Effector memory CD8-positive, alpha-beta T cell (primary cell): ENCODE results near the gene DYRK2.

Experiments used
- ATAC-seq: fragments of 150-1000 bp; cut with Tn5 transposase; replicated peaks from 2 replicates; pipeline ENCODE4 v1.10.0; 2021; ENCODE audit warnings: mild to moderate bottlenecking, moderate library complexity
- DNase-seq, 3 experiments: peaks; one replicate each; pipeline ENCODE4 v3.0.0; 2021
- H3K27ac Mint-ChIP-seq, 2 donors: one replicate each; pipeline ENCODE4 v1.8.0; 2022; ENCODE audit warnings: mild to moderate bottlenecking in 2 of 2, mixed read lengths in 2 of 2, moderate library complexity in 2 of 2
- H3K27me3 Mint-ChIP-seq, 2 donors: one replicate each; pipeline ENCODE4 v1.8.0; 2022; ENCODE audit warnings: mixed read lengths in 2 of 2
- H3K36me3 Mint-ChIP-seq: one replicate; pipeline ENCODE4 v1.8.0; 2022; ENCODE audit warnings: mild to moderate bottlenecking, moderate library complexity, mixed read lengths; ENCODE audit not compliant: insufficient read depth
- H3K4me1 Mint-ChIP-seq, 2 donors: one replicate each; pipeline ENCODE4 v1.8.0; 2022; ENCODE audit warnings: low read depth in 2 of 2, mixed read lengths in 2 of 2
- H3K4me3 Mint-ChIP-seq, 2 donors: one replicate each; pipeline ENCODE4 v1.8.0; 2022; ENCODE audit warnings: mild to moderate bottlenecking in 2 of 2, mixed read lengths in 2 of 2, moderate library complexity in 2 of 2
- H3K9me3 Mint-ChIP-seq, 2 donors: one replicate each; pipeline ENCODE4 v1.8.0; 2022; ENCODE audit warnings: mixed read lengths in 2 of 2
- total RNA-seq, 9 experiments: gene quantifications; one replicate each; lab custom pipeline; 2026; lab: John Stamatoyannopoulos, UW

Gene DYRK2
- 68.3 to 282 (median 160) reads per million in 9 experiments for total RNA-seq

GRCh38 chr12:67648521-67649260 lies at the start of gene DYRK2:
Gene DYRK2 (plus strand): TSS chr12:67648745. CDS start chr12:67649134, 389 bp downstream.
- Mint-ChIP-seq H3K36me3 (peaks cover 52% of the 10 kb centered on the region), H3K9me3 (no peaks in the 10 kb centered on the region), H3K27ac (peak within 1 kb of the TSS; percentile 97 to 98), H3K4me3 (peak within 1 kb of the TSS; percentile 99), H3K27me3 (no peaks in the 10 kb centered on the region), H3K4me1 (peaks cover 36 to 47% of the 10 kb centered on the region in 2 donors)
- ATAC-seq (peak; percentile 64), DNase-seq (peak; percentile 54 to 66 (median 60))

- ATAC-seq: no peak
- peaks cover 2 to 4% of the 10 kb centered on the region in 2 donors for H3K4me1 Mint-ChIP-seq
- no peaks in the 10 kb centered on the region for H3K36me3 Mint-ChIP-seq
- H3K27me3 Mint-ChIP-seq: no peaks in the 10 kb centered on the region
- DNase-seq: no peak
- H3K4me3 Mint-ChIP-seq: no peak overlapping the region
- peaks cover 0 to 1% of the 10 kb centered on the region in 2 donors for H3K9me3 Mint-ChIP-seq
- H3K27ac Mint-ChIP-seq: no peak overlapping the region
Measured at GRCh38 chr12:67599691-67600090, 48.9 kb upstream of the DYRK2 start.

GRCh38 chr12:67601126-67601525 lies 47.4 kb upstream of the DYRK2 start:
- DNase-seq (no peak), ATAC-seq (no peak)
- Mint-ChIP-seq H3K4me1 (peaks cover 2 to 3% of the 10 kb centered on the region in 2 donors), H3K27ac (no peak overlapping the region), H3K4me3 (no peak overlapping the region), H3K9me3 (peaks cover 0 to 1% of the 10 kb centered on the region in 2 donors), H3K27me3 (no peaks in the 10 kb centered on the region), H3K36me3 (no peaks in the 10 kb centered on the region)

GRCh38 chr12:67609226-67609870 lies 39.2 kb upstream of the DYRK2 start:
- no peak for ATAC-seq
- H3K4me3 Mint-ChIP-seq: no peak overlapping the region
- no peaks in the 10 kb centered on the region for H3K36me3 Mint-ChIP-seq
- H3K27ac Mint-ChIP-seq: no peak overlapping the region
- H3K9me3 Mint-ChIP-seq: no peaks in the 10 kb centered on the region
- peaks cover 0 to 2% of the 10 kb centered on the region in 2 donors for H3K4me1 Mint-ChIP-seq
- DNase-seq: no peak
- H3K27me3 Mint-ChIP-seq: no peaks in the 10 kb centered on the region

GRCh38 chr12:67613040-67613439 lies 35.5 kb upstream of the DYRK2 start:
- Mint-ChIP-seq H3K27ac (no peak overlapping the region), H3K4me1 (peaks cover 0 to 9% of the 10 kb centered on the region in 2 donors), H3K36me3 (no peaks in the 10 kb centered on the region), H3K27me3 (no peaks in the 10 kb centered on the region), H3K9me3 (no peaks in the 10 kb centered on the region), H3K4me3 (no peak overlapping the region)
- DNase-seq (no peak), ATAC-seq (no peak)

- no peak for DNase-seq
- no peaks in the 10 kb centered on the region for H3K27me3 Mint-ChIP-seq
- H3K4me1 Mint-ChIP-seq: peaks cover 0 to 6% of the 10 kb centered on the region in 2 donors
- no peak overlapping the region for H3K27ac Mint-ChIP-seq
- ATAC-seq: no peak
- H3K9me3 Mint-ChIP-seq: no peaks in the 10 kb centered on the region
- H3K4me3 Mint-ChIP-seq: no peak overlapping the region
- no peaks in the 10 kb centered on the region for H3K36me3 Mint-ChIP-seq
Measured at GRCh38 chr12:67617629-67618028, 30.9 kb upstream of the DYRK2 start.

- Mint-ChIP-seq H3K4me1 (peaks cover 0 to 6% of the 10 kb centered on the region in 2 donors), H3K4me3 (no peak overlapping the region), H3K36me3 (no peaks in the 10 kb centered on the region), H3K9me3 (no peaks in the 10 kb centered on the region), H3K27ac (no peak overlapping the region), H3K27me3 (no peaks in the 10 kb centered on the region)
- DNase-seq (no peak), ATAC-seq (no peak)
Measured at GRCh38 chr12:67618303-67618702, 30.2 kb upstream of the DYRK2 start.

GRCh38 chr12:67621112-67621511 lies 27.4 kb upstream of the DYRK2 start:
- Mint-ChIP-seq H3K4me3 (no peak overlapping the region), H3K9me3 (no peaks in the 10 kb centered on the region), H3K4me1 (peaks cover 8 to 17% of the 10 kb centered on the region in 2 donors), H3K27me3 (no peaks in the 10 kb centered on the region), H3K36me3 (no peaks in the 10 kb centered on the region), H3K27ac (no peak overlapping the region)
- ATAC-seq (no peak), DNase-seq (no peak)

- H3K4me3 Mint-ChIP-seq: no peak overlapping the region
- no peaks in the 10 kb centered on the region for H3K36me3 Mint-ChIP-seq
- no peak for ATAC-seq
- no peaks in the 10 kb centered on the region for H3K9me3 Mint-ChIP-seq
- DNase-seq: no peak
- H3K4me1 Mint-ChIP-seq: peaks cover 10 to 23% of the 10 kb centered on the region in 2 donors
- no peak overlapping the region for H3K27ac Mint-ChIP-seq
- H3K27me3 Mint-ChIP-seq: no peaks in the 10 kb centered on the region
Measured at GRCh38 chr12:67621926-67622325, 26.6 kb upstream of the DYRK2 start.

- H3K4me1 Mint-ChIP-seq: peaks cover 6 to 29% of the 10 kb centered on the region in 2 donors
- DNase-seq (no peak), ATAC-seq (no peak)
- no peak overlapping the region for H3K4me3 Mint-ChIP-seq
- H3K9me3 Mint-ChIP-seq: no peaks in the 10 kb centered on the region
- no peak overlapping the region for H3K27ac Mint-ChIP-seq
- H3K36me3 Mint-ChIP-seq: no peaks in the 10 kb centered on the region
- H3K27me3 Mint-ChIP-seq: no peaks in the 10 kb centered on the region
Measured at GRCh38 chr12:67623259-67623658, 25.3 kb upstream of the DYRK2 start.

GRCh38 chr12:67624355-67624754 lies 24.2 kb upstream of the DYRK2 start:
- H3K27me3 Mint-ChIP-seq: no peaks in the 10 kb centered on the region
- ATAC-seq (no peak), DNase-seq (no peak)
- H3K9me3 Mint-ChIP-seq: peaks cover under 1 to 2% of the 10 kb centered on the region in 2 donors
- H3K4me1 Mint-ChIP-seq: peaks cover 13 to 40% of the 10 kb centered on the region in 2 donors
- no peaks in the 10 kb centered on the region for H3K36me3 Mint-ChIP-seq
- H3K4me3 Mint-ChIP-seq: no peak overlapping the region
- H3K27ac Mint-ChIP-seq: no peak overlapping the region

GRCh38 chr12:67625004-67625403 lies 23.5 kb upstream of the DYRK2 start:
- Mint-ChIP-seq H3K9me3 (peaks cover 4 to 7% of the 10 kb centered on the region in 2 donors), H3K36me3 (no peaks in the 10 kb centered on the region), H3K4me1 (peaks cover 18 to 46% of the 10 kb centered on the region in 2 donors), H3K27ac (no peak overlapping the region), H3K4me3 (no peak overlapping the region), H3K27me3 (no peaks in the 10 kb centered on the region)
- no peak for ATAC-seq
- no peak for DNase-seq

- Mint-ChIP-seq H3K36me3 (peaks cover 8% of the 10 kb centered on the region), H3K4me3 (peak overlapping the region in 1 of 2 donors; percentile 13), H3K9me3 (peaks cover 4 to 7% of the 10 kb centered on the region in 2 donors), H3K4me1 (peaks cover 26 to 56% of the 10 kb centered on the region in 2 donors), H3K27me3 (no peaks in the 10 kb centered on the region), H3K27ac (peak overlapping the region in 1 of 2 donors; percentile 80)
- no peak for ATAC-seq
- no peak for DNase-seq
Measured at GRCh38 chr12:67626156-67626555, 22.4 kb upstream of the DYRK2 start.
